HPDE6-E6E7 (cell line): ENCODE results near the gene CLEC16A.

Experiments used
- DNase-seq: peaks from one replicate; pipeline ENCODE4 v3.0.0; 2011; ENCODE audit warnings: missing footprints; ENCODE audit errors: extremely low spot score

The CLEC16A gene

DNA sequence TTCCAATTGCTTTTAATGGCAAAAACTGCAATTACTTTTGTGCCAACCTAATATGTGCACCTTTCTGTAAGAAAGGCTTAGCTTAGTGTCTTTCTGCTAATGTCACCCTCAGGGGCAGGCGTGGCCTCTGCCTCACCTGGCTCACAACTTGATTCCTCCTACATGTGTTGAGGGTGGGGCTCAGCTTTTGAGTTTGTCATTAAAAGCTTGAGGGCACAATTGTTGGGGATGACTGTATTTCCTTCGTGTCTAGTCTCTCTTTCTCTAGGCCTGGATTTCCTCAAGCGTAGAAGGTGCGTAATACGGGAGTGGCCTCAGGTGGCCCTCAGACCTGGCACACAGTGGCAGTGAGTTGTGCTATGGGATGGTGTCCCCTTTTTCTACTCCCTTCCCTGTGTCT is 94.4 kb downstream of the CLEC16A start:
- DNase-seq: peak; percentile 81

- no peak for DNase-seq
These were observed 95.4 kb downstream of the CLEC16A start for GRCh38 chr16:11039726-11040125.

DNA sequence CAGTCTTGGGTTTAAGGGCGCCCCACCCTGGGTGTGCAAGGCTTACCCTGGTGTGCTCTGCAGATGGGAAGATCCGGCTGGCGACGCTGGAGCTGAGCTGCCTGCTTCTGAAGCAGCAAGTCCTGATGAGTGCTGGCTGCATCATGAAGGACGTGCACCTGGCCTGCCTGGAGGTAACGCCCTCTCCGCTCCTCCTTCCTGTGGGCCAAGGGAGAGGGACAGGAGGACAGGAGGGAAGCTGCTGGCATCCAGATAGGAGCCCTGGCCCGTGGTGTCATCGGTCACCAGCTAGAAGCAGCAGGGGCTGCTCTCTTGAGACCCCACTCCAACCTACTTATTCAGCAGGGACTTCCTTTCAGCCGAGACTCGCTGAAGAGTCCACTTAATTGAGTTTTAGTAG is 97.8 kb downstream of the CLEC16A start:
- DNase-seq: no peak

DNA sequence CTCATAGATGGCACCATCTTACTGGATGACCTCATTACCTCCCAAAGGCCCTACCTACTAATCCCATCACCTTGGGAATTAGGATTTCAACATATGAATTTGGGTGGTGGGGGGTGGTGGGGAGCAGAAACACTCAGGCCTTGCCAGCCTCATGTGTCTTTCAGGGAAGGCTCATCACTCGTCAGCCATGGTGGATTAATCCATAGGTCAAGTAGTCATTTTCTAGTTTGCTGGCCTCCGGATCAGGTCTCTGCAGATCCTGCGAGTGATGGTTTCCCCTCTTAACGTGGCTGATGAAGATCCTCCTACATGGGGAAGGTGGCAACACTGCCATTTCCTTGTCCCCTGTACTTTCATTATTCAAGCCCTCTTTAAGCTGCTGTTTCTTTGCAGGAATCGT is 101.1 kb downstream of the CLEC16A start:
- DNase-seq: no peak

GRCh38 chr16:11045846-11046245 is 101.5 kb downstream of the CLEC16A start:
- DNase-seq: no peak

DNA sequence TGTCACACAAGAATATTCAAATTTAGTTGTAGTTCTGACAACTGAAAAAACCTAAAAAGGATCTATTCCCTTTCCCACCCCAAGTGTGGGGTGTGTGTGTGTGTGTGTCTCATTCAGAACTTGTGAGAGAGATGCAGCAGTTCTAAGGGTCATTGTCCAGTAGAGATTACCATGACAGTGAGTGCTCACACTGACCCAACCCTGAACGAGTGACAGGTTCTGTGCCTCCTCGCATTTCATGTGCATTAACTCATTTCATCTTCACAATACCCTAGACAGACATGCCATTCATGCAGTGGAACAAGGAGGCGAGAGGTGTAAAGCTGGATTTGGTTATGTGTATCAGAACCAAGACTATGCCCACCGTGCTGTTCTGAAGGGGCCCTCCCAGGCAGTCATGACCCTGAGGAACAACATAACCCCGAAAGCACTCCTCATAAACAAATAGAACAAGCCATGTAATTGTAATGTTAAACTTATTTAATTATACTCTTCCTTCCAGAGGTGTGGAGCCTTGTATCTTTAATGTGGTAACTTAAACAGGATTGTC is 102.1 kb downstream of the CLEC16A start:
- no peak for DNase-seq

- no peak for DNase-seq
These were observed 102.7 kb downstream of the CLEC16A start for GRCh38 chr16:11047057-11047456.

GRCh38 chr16:11047939-11048800 is 103.8 kb downstream of the CLEC16A start:
- DNase-seq: no peak

- no peak for DNase-seq
These were observed 105.2 kb downstream of the CLEC16A start for GRCh38 chr16:11049396-11050059.

GRCh38 chr16:11050536-11050935 is 106.2 kb downstream of the CLEC16A start:
- no peak for DNase-seq

GRCh38 chr16:11050944-11051343 is 106.6 kb downstream of the CLEC16A start:
- DNase-seq: no peak

DNA sequence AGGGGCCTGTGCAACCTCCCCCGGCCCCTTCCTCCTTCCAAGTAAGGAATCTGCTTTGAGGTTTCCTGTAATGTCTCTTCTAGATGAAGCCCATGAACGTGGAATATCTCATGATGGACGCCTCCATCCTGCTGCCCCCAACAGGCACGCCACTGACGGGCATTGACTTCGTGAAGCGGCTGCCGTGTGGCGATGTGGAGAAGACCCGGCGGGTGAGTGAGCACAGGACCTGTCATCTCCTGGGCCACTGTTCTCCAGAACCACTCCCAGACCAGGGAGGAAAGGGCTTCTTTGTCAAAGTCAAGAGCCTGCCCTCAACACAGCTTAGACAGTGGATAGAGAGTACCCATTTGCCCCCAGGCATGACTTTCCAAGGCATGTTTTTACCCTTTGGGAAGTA is 107.1 kb downstream of the CLEC16A start:
- DNase-seq: no peak

- DNase-seq: no peak
These were observed 107.8 kb downstream of the CLEC16A start for GRCh38 chr16:11051879-11052808.

DNA sequence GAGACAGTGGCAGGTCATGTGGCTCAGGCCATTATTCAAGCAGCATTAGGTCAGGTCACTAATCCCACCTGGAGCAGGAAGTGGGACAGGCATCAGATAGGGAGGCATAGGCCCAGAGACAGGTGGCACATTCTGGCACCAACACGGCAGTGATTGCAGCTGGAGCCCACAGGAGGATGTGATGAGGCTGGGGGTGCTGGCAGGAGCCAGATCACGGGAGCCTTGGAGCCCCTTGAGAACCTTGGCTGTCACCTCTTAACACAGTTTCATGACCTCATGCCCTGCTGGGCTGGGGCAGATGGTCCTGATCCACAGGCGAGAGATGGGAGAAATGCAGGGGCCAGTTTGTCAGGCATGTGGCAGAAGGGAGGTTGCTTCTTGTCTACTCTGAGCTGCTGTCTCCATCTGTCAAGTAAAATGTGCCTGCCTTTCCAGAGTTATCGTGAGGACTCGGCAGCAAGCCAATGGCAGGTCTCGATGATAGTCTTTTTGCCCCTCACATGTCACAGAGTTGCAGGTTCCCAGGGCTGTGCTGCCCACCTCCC is 109.6 kb downstream of the CLEC16A start:
- no peak for DNase-seq

DNA sequence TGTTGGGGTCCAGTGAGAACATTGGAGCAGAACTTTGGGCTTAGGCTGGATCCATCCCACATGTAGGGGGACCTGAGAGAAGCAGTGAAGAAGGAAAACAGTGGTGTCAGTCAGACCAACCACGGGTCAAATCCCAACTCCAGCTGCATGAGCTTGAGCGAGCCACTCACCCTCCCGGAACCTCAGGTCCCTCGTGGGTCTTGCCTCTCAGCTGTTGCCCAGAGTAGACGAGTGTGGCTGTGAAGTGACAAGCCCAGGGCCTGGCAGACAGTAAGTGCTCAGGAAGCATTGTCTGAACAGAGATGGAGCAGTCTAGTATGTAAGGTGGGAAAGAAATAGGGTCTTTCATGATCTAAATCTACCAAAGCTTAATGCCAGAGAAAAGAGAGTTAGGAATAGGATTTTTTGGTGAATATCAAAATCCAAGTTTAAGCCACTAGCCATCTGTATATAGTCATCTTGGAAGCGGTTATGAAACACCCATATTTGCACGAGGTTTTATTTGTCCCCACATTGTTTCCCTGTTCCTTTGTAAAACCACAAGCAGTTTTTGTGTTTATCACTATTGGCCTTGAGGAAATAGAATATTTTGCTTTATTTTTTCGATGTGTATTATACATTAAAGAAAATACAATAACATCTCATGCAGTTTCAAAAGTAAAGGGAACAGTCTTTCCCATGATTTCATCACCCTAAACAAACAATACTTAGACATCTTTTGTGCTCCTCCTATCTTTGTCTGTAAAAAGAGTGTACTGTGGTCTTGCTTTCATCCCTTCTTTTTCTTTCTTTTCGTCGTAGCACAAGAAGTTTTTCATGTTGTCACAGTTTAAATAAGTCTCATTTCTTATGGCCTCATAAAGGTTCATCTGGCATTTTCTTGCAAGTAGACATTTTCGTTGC is 112.0 kb downstream of the CLEC16A start:
- no peak for DNase-seq

GRCh38 chr16:11056993-11057649 is 112.8 kb downstream of the CLEC16A start:
- no peak for DNase-seq

DNA sequence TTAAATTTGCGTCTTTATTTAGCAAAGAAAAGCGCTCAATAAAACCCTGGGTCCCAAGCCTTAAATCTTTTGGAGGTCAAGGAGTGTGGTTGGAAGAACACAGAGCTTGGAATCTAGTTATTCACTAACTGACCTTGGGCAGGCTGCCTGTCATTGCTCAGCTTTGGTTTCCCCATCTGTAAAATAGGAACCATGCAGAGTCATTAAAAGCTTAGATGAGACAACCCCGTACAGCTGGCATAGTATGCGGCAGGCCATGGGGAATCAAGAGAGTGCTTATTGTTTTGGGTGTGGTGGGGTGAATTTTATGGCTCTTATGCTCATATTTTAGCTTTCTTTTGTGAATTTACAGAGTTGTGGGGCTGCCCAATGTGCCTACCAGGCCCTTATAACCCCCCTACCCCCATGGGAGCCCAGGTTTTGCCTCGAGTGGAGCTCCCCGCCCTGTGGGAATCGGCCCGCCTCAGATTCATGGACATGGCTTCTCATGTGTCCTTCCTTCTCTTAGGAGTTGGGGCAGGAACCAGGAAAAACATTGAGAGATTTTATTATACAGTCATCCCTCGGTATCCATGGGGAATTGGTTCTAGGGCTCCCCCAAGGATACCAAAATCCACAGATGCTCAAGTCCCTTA is 113.5 kb downstream of the CLEC16A start:
- no peak for DNase-seq

DNA sequence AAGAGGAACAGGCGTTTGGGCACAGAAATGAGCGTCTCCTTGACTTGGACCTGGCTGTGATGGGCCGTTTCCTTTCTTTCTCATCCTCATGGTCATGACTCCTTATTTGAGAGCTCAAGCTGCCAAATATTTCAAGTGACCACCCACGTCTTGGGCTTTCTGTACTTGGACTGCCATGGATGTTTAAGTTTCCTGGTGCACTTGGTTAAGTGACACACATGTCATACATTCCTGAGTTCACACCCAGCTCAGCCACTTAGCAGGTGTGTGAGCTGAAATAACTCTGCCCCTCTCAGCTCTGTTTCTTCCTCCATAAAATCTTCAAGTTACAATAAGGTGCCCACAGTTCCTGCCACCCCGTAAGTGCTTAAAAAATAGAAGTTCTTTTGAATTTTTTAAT is 114.5 kb downstream of the CLEC16A start:
- DNase-seq: no peak

DNA sequence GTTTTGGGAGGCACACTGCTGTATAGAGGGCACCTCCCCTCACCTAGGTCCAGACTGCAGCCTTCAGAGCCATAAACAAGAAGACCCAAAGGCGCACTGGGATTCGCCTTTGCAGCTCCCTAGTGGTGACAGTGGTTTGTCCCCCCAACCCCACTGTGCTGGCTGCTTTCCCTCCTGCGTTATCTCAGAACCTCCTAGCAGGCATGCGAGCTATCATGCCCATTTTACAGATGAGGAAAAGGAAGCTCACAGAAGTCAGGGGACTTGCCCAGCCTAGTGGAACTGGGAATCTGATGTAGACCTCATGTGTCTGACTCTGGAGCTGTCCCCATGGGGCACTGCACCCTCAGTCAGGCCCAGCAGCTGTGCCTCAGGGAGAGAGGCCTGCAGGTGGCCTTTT is 115.2 kb downstream of the CLEC16A start:
- no peak for DNase-seq

DNA sequence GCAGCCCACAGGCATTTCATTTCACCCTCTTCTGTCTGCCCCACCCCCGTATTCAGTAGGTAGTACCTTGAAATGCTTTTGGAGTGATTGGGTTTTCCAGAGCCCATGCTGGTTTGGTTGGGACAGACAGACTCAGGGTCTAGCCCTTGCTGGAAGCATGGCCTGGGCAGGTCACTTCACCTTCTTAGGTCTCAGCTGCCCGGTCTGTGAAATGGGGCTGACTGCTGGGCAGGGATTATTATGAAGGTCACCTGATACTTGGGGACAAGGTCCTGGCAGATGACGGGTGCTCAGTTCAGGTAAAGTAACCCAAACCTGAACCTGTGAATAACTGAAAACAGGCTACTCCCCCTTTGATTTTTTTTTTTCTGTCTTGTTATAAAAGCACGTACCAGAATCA is 116.0 kb downstream of the CLEC16A start:
- no peak for DNase-seq
